KG1 (cell line): Measurements from ENCODE around the gene ILF2.

Source experiments
- DNase-seq: peaks from one replicate; lab custom pipeline; 2025; lab: John Stamatoyannopoulos, UW

ILF2 gene

DNA sequence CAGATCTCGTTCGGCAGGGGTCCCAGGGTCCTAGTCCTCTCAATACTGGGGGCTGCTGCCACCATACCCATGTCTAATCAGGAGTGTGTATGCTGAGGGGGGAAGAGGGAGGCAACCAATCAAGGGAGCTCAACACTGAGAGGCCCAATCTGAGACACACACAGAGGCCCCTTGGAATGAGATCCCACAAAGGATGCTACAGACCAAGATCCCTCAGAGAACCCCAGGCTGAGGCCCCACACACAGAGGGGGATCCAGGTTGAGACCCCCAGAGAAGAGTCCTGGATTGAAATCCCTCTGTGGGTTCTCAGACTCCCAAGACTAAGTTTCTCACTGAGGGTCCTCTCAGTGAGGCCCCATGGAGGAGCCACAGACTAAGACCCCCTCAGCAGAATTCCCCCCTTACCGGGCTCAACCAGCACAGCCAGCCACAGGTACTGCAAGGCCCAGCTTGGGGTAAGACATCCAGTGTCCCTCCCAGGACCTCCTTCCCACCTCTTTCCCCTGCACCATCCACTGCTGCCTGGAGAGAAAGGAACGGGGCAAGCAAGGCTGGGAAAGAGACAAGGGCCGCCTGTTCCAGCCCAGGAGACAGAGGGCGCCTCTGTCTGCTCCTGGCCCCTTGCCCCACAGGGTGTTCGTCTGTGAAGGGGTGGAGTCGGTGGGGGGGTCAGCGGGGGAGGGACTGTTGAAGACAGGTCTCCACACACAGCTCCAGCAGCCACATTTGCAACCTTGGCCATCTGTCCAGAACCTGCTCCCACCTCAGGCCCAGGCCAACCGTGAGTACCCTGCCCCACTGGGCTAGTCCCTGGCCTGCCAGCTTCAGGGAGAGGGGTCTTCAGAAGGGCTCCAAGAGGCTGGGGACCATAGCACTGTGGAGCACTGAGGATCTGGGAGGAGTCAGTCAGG lies 42.8 kb downstream of the ILF2 start, which contains the start of gene S100A1:
Gene S100A1 (plus strand): TSS at position 720 of the 912 bp plus-strand sequence. CDS start 2,088 bp downstream, outside the sequence.
- DNase-seq = no peak

DNA sequence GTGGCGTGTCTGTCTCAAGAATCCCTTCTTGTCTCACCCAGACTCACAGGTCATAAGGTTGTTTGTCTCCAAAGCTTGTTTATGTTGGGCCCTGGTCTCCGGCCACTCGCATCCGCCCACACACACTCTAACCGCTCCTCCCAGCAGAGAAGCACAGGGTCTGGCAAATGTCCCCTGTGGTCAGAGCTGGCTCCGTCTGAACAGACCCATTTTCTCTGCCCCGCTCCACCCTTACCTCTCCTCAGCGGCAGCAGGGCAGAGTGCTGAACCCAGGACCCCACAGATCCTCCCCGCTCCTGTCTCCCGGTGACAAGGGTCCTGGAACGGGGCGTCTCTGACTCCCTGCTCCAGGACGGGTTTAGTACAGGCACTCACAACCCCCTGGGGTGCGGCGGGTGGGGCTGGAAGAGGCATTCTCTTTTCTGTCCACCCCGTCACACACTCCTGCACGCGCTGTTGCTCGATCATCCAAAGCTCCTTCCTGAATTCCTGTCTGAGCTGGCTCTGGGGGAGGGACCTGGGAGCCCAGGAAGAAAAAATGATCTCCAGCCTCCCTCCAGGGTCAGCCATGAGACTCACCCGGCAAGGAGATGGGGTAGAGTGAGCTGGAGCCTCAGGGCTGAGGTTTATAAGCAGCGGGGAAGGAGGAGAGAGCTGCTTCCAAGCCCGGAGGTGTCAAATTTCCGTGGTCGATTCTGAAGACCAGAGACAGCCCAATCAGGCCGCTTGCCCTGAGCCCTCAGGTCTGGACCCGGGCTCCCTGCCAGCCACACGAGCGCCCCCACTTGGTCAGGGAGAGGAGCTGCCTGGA lies 43.7 kb downstream of the ILF2 start, which contains the start of gene S100A13:
Gene S100A13 (minus strand): TSS at position 602 of the 811 bp plus-strand sequence. CDS start 1,033 bp downstream, outside the sequence.
- no peak for DNase-seq

DNA sequence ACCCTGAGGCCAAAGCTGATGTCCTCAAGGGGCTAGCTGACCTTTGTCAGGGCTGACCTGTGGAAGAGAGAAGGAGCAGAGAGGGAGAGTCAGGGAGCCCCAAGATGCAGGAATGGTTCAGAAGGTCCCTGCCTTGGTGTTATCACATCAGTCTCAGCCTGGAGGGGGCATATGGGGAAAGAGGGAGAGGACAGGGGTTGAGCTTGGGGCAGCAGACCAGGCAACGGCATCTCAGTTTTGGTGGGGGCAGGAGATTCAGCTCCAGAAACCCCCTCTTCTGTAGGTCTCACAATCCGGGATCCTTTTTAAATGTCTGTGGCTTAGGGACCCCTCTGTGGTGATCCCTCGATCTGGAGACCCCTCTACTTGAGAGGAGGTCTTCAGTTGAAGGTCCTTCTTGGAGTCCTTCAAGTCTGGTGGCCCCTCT lies 44.3 kb downstream of the ILF2 start:
- DNase-seq = no peak

GRCh38 chr1:153624965-153625611 lies 45.7 kb downstream of the ILF2 start:
- no peak for DNase-seq

DNA sequence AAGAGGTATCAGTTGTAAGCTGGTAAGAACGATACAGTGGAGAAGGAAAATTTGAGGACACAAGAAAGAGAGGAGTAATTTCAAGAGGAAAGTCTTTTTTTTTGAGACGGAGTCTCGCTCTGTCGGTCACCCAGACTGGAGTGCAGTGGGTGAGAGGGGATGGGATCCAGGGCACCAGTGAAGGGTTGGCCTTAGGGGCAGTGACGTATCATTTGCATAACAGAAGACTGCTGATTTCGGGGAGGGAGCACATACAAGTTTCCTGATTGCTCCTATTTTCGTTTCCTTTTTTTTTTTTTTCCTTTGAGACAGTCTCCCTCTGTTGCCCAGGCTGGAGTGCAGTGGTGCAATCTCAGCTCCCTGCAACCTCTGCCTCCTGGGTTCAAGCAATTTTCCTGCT lies 47.7 kb downstream of the ILF2 start:
- no peak for DNase-seq

DNA sequence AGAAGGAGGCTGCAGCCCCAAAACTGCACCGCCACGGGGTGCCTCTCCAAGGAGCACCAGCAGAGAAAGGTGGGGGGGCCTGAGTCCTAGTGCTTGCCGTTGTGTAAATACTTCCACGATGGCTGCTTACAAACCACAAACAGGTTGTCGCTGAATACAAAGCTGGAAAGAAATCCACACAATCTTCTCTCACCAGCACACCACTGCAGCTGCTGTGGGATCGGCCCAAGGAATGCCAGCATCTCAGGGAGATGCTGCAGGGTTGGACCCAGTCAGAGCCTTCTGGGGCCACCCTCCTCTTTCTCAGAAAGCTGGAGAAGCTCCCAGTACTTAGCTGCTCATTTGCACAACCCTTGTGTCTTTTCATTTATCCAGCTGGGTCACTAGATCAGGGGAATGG lies 51.6 kb downstream of the ILF2 start:
- DNase-seq = no peak

- DNase-seq = peak; percentile 39
These were observed 53.1 kb downstream of the ILF2 start for GRCh38 chr1:153617663-153618062.

- DNase-seq = no peak
These were observed 53.9 kb downstream of the ILF2 start for GRCh38 chr1:153616917-153617311.

- no peak for DNase-seq
These were observed 54.5 kb downstream of the ILF2 start, which contains the start of gene S100A14 for GRCh38 chr1:153616144-153616916. S100A14 (minus strand) TSS chr1:153616325; CDS start chr1:153615858, 467 bp downstream.

GRCh38 chr1:153615406-153615805 lies 55.4 kb downstream of the ILF2 start:
- no peak for DNase-seq

GRCh38 chr1:153614906-153615305 lies 55.9 kb downstream of the ILF2 start:
- no peak for DNase-seq

GRCh38 chr1:153614189-153614900 lies 56.4 kb downstream of the ILF2 start:
- no peak for DNase-seq

DNA sequence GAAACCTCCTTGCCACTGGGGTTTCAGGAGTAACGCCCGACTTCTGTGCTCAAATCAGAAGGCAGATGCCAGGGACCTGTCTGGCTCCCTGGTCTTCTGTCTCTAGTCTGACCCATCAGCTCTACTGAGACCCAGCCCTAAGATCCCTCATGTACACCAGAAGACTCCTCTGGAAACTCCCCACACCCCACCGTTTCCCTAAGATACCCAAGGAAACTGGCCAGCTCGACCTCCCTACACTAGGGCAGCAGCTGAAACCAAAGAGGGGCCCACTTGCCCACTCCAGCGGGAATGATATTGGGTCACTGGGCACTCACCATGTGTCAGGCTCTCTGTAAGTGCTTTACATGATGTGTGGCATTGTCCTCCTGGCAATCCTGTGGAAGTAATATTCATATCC lies 57.4 kb downstream of the ILF2 start:
- DNase-seq = no peak

DNA sequence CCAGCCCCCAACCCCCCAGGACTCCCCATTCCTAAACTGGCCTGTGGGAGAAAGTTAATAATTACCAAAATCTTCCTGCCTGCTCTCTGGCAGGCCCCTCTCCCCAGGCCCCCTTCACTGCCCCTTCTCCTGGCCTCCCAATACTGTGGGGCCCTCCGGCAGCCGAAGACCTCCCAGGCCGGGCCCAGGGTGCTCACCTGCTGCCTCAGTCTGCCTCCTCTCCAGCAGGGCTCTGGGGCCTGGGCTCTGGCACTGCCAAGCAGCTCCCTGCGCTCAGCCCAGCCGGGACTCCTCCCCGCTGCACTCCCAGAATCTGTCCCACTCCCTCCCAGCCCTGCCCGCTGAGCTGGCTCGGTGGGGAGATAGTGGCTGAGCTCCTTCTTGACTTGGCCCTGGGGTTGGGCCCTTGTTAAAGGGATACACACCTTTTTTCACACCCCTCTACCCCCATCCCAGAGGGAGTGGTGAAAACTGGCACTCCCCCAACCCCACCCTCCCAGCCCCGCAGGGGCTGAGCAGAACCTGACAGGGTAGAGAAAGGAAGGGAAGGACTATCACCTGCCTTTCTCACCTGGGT lies 58.0 kb downstream of the ILF2 start, which contains the start of gene S100A16:
Gene S100A16 (minus strand): TSS at position 383 of the 577 bp plus-strand sequence. CDS start 4,986 bp downstream, outside the sequence.
- no peak for DNase-seq

DNA sequence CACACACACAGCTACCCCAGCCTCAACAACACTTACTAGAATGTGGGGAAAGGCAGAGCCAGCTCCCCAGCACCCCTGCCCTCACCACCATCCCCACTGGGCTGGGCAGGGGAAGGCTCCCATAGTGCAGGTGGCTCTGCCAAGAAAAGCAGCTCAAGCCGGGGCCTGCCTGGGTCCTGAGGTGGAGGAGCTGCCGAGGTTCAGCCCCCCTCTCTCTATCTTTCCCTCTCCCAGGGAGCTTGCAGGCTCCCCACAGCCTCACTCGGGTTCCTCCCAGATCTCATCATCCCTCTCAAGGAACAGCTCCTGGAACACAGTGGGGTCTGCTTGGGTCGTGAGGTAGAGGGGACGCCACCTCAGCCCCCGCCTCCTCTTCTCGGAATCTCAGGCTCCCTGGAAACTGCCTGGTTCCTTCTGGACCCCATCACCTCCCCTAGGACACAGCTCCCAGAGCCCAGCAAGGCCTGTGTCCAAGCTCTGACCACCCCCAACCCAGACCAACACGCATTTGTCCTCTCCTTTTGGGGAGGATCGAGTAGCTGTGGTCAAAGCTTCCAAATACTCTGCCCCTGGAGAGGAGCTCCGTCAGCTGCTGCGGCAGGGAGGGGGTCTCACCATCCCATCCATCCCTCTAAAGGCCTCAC lies 58.6 kb downstream of the ILF2 start:
- DNase-seq = no peak
